ENCODE measurements around the gene RAB11FIP4.

RAB11FIP4 gene

GRCh38 chr17:31544186-31544585 is 152.7 kb downstream of the RAB11FIP4 start:
- H3K9ac ChIP-seq: no peak overlapping the region
- H3K4me1 ChIP-seq: peaks cover 10 to 49% (median 40%) of the 10 kb centered on the region in 10 experiments; a peak in 19 of 20 replicates
- H3K36me3 ChIP-seq: no peaks in the 10 kb centered on the region
- H3K4me2 ChIP-seq: peak overlapping the region in 4 of 11 experiments; percentile 11 to 38 (median 26); a peak in 4 of 22 replicates
- no peak overlapping the region for H3K27ac ChIP-seq
- no peaks in the 10 kb centered on the region for H3K27me3 ChIP-seq
- no peaks in the 10 kb centered on the region for H3K9me3 ChIP-seq (replicated peaks in 1 of 11)
- no peak overlapping the region for H3K4me3 ChIP-seq
- no peaks in the 10 kb centered on the region for H4K20me1 ChIP-seq
- TF ChIP-seq Cebpa-rat (IDR thresholded peaks at IDR 0.05): no peak

GRCh38 chr17:31546650-31547049 is 155.2 kb downstream of the RAB11FIP4 start:
- H3K36me3 ChIP-seq: no peaks in the 10 kb centered on the region
- no peaks in the 10 kb centered on the region for H3K27me3 ChIP-seq
- no peak for TF ChIP-seq Cebpa-rat (IDR thresholded peaks at IDR 0.05)
- no peaks in the 10 kb centered on the region for H3K9me3 ChIP-seq (replicated peaks in 1 of 11)
- no peaks in the 10 kb centered on the region; a peak in 1 of 22 replicates for H4K20me1 ChIP-seq
- no peak overlapping the region for H3K4me2 ChIP-seq
- no peak overlapping the region for H3K27ac ChIP-seq
- H3K4me3 ChIP-seq: no peak overlapping the region
- no peak overlapping the region for H3K9ac ChIP-seq
- peaks cover 10 to 29% (median 22%) of the 10 kb centered on the region in 10 experiments; a peak in 19 of 20 replicates for H3K4me1 ChIP-seq

DNA sequence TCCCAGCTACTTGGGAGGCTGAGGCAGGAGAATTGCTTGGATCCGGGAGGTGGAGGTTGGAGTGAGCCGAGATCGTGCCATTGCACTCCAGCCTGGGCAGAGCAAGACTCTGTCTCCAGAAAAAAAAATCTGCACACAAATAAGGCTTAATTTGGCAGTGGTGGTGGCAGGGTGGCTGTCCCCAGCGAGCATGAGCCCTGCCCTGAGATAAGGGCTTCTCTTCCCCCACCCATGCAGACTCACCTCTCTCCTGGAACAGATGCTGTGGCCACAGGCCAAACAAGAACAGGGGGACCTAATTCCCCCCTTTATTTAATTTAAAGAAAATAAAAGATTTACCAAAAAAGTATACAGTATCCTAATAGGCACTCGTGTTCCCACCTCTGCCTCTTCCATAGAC is 157.2 kb downstream of the RAB11FIP4 start:
- H4K20me1 ChIP-seq: no peaks in the 10 kb centered on the region; a peak in 1 of 22 replicates
- no peaks in the 10 kb centered on the region for H3K9me3 ChIP-seq (replicated peaks in 1 of 11)
- peak overlapping the region; percentile 62 to 86 (median 80) for H3K4me3 ChIP-seq
- H3K27ac ChIP-seq: peak overlapping the region; percentile 73 to 94 (median 87); a peak in 21 of 22 replicates
- H3K27me3 ChIP-seq: no peaks in the 10 kb centered on the region
- peak overlapping the region; percentile 82 to 92 (median 89) for H3K9ac ChIP-seq
- no peak for TF ChIP-seq Cebpa-rat (IDR thresholded peaks at IDR 0.05)
- H3K4me1 ChIP-seq: peaks cover 10 to 30% (median 22%) of the 10 kb centered on the region in 10 experiments; a peak in 19 of 20 replicates
- H3K36me3 ChIP-seq: no peaks in the 10 kb centered on the region
- peak overlapping the region; percentile 78 to 96 (median 89) for H3K4me2 ChIP-seq

DNA sequence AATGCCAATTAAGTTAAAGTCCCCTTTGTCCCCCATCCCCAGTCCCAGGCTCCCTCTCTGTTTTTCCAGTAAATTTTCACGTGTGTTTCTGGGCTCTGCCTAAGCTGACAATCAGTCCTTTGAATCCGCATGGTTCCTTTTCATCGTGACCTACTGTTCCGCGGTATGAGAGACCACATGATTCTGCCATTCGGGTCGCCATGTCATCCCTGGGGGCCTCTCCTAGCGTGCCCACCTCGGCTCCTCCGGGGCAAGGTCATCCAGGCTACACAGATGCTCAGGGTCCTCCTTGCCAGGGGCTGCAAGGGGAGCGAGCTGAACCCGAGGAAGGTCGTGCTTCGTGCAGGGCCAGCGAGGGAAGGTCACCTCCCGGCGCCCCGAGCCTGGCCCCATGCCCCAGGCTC is 157.6 kb downstream of the RAB11FIP4 start:
- H3K9ac ChIP-seq: peak overlapping the region; percentile 82 to 92 (median 89)
- H3K27ac ChIP-seq: peak overlapping the region; percentile 73 to 94 (median 87)
- H3K4me3 ChIP-seq: peak overlapping the region; percentile 62 to 86 (median 80)
- no peaks in the 10 kb centered on the region for H3K36me3 ChIP-seq
- peaks cover 10 to 29% (median 19%) of the 10 kb centered on the region in 10 experiments; a peak in 19 of 20 replicates for H3K4me1 ChIP-seq
- H3K4me2 ChIP-seq: peak overlapping the region; percentile 78 to 96 (median 89)
- no peaks in the 10 kb centered on the region; a peak in 1 of 22 replicates for H4K20me1 ChIP-seq
- TF ChIP-seq Cebpa-rat (IDR thresholded peaks at IDR 0.05): no peak
- no peaks in the 10 kb centered on the region for H3K27me3 ChIP-seq
- H3K9me3 ChIP-seq (replicated peaks in 1 of 11): no peaks in the 10 kb centered on the region

- Histone ChIP-seq H3K9ac (peak overlapping the region; percentile 82 to 92 (median 89)), H4K20me1 (no peaks in the 10 kb centered on the region; a peak in 1 of 22 replicates), H3K27me3 (no peaks in the 10 kb centered on the region), H3K4me3 (peak overlapping the region; percentile 62 to 86 (median 80)), H3K4me1 (peaks cover 10 to 24% (median 16%) of the 10 kb centered on the region in 10 experiments; a peak in 18 of 20 replicates), H3K36me3 (no peaks in the 10 kb centered on the region), H3K9me3 (replicated peaks in 1 of 11) (no peaks in the 10 kb centered on the region), H3K27ac (peak overlapping the region; percentile 73 to 94 (median 87)), H3K4me2 (peak overlapping the region; percentile 83 to 96 (median 92))
- no peak for TF ChIP-seq Cebpa-rat (IDR thresholded peaks at IDR 0.05)
These were observed 158.3 kb downstream of the RAB11FIP4 start for GRCh38 chr17:31549525-31550388.

- peaks cover 10 to 24% (median 16%) of the 10 kb centered on the region in 10 experiments; a peak in 18 of 20 replicates for H3K4me1 ChIP-seq
- H3K4me2 ChIP-seq: peak overlapping the region; percentile 82 to 94 (median 92)
- peak overlapping the region; percentile 82 to 92 (median 89) for H3K9ac ChIP-seq
- peak overlapping the region in 8 of 11 experiments; percentile 47 to 94 (median 86); a peak in 13 of 22 replicates for H3K27ac ChIP-seq
- no peaks in the 10 kb centered on the region for H3K36me3 ChIP-seq
- no peaks in the 10 kb centered on the region for H3K9me3 ChIP-seq (replicated peaks in 1 of 11)
- H4K20me1 ChIP-seq: no peaks in the 10 kb centered on the region; a peak in 1 of 22 replicates
- H3K4me3 ChIP-seq: peak overlapping the region; percentile 62 to 86 (median 80)
- TF ChIP-seq Cebpa-rat (IDR thresholded peaks at IDR 0.05): no peak
- H3K27me3 ChIP-seq: no peaks in the 10 kb centered on the region
These were observed 159.0 kb downstream of the RAB11FIP4 start for GRCh38 chr17:31550389-31551056.

GRCh38 chr17:31552568-31552967 is 161.1 kb downstream of the RAB11FIP4 start:
- no peak overlapping the region for H3K4me2 ChIP-seq
- H3K36me3 ChIP-seq: no peaks in the 10 kb centered on the region
- no peaks in the 10 kb centered on the region; a peak in 1 of 22 replicates for H4K20me1 ChIP-seq
- H3K9me3 ChIP-seq (replicated peaks in 1 of 11): no peaks in the 10 kb centered on the region
- H3K4me1 ChIP-seq: peaks cover 12 to 24% (median 18%) of the 10 kb centered on the region in 10 experiments; a peak in 19 of 20 replicates
- no peak overlapping the region for H3K9ac ChIP-seq
- no peaks in the 10 kb centered on the region for H3K27me3 ChIP-seq
- TF ChIP-seq Cebpa-rat (IDR thresholded peaks at IDR 0.05): no peak
- H3K4me3 ChIP-seq: no peak overlapping the region
- H3K27ac ChIP-seq: no peak overlapping the region

DNA sequence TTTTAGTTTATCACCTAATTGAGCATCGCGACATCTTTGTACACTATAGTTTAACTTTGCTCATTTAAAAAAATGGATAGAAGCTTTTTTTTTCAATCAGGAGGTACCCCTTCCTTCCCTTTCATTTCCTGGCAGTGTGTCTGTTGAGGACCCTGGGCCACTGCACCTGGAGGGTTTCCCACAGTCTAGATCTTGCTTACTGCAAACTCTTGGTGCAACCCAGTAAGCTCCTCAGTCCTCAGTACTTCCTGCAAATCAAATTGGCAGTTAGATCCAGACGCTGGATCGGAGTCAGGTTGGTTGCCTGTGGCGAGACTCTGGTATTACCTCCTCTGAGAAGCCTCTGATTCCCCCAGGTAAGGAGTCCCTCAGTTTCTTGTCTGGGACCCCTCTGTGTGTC is 162.0 kb downstream of the RAB11FIP4 start:
- H3K9ac ChIP-seq: no peak overlapping the region
- TF ChIP-seq Cebpa-rat (IDR thresholded peaks at IDR 0.05): no peak
- no peaks in the 10 kb centered on the region for H3K36me3 ChIP-seq
- H3K27ac ChIP-seq: no peak overlapping the region
- H3K27me3 ChIP-seq: no peaks in the 10 kb centered on the region
- peaks cover 14 to 25% (median 19%) of the 10 kb centered on the region in 10 experiments; a peak in 19 of 20 replicates for H3K4me1 ChIP-seq
- H3K9me3 ChIP-seq (replicated peaks in 1 of 11): no peaks in the 10 kb centered on the region
- peak overlapping the region in 3 of 11 experiments; percentile 3 to 25 (median 23); a peak in 1 of 22 replicates for H3K4me2 ChIP-seq
- no peaks in the 10 kb centered on the region; a peak in 1 of 22 replicates for H4K20me1 ChIP-seq
- no peak overlapping the region for H3K4me3 ChIP-seq

- no peak for TF ChIP-seq Cebpa-rat (IDR thresholded peaks at IDR 0.05)
- Histone ChIP-seq H3K4me2 (no peak overlapping the region), H3K4me1 (peaks cover 18 to 28% (median 24%) of the 10 kb centered on the region in 10 experiments), H3K27ac (no peak overlapping the region), H3K9ac (no peak overlapping the region), H3K36me3 (no peaks in the 10 kb centered on the region), H3K4me3 (no peak overlapping the region), H3K27me3 (no peaks in the 10 kb centered on the region; a peak in 1 of 22 replicates), H3K9me3 (replicated peaks in 1 of 11) (peaks cover 0 to 8% (median 0%) of the 10 kb centered on the region in 11 experiments; a peak in 3 of 22 replicates), H4K20me1 (no peaks in the 10 kb centered on the region; a peak in 1 of 22 replicates)
These were observed 163.5 kb downstream of the RAB11FIP4 start for GRCh38 chr17:31554930-31555329.

All from BLaER1 treated with 17β-estradiol and CSF1 and Interleukin-3, amounts not matched to agents 10 nM and 100 nM (cell line).